DOHH2 (cell line): ENCODE measurements around the gene XIST.

ENCODE experiments used
- H3F3A ChIP-seq: fragments of 200-600 bp; sonication (generic), shearing (Covaris generic); 2 replicates; pipeline ENCODE4 v1.6.0; 2016; ENCODE audit warnings: antibody characterized with exemption, mild to moderate bottlenecking; ENCODE audit not compliant: control insufficient read depth, insufficient read depth
- H3K27ac ChIP-seq: fragments of 200-600 bp; sonication (generic); 2 replicates; pipeline ENCODE4 v1.5.1; 2014; ENCODE audit warnings: low read depth, mild to moderate bottlenecking, low read length, moderate library complexity
- H3K27me3 ChIP-seq: fragments of 200-600 bp; sonication (generic); 2 replicates; pipeline ENCODE4 v1.6.1; 2014; ENCODE audit warnings: mild to moderate bottlenecking, low read length, mixed read lengths; ENCODE audit not compliant: control insufficient read depth
- H3K36me3 ChIP-seq: fragments of 200-600 bp; sonication (generic); 2 replicates; pipeline ENCODE4 v1.6.1; 2014; ENCODE audit warnings: mild to moderate bottlenecking, low read length, moderate library complexity, mixed read lengths; ENCODE audit not compliant: control insufficient read depth
- H3K4me1 ChIP-seq: fragments of 200-600 bp; sonication (generic); 2 replicates; pipeline ENCODE4 v1.6.1; 2014; ENCODE audit warnings: mild to moderate bottlenecking, low read length, mixed read lengths; ENCODE audit not compliant: control insufficient read depth
- H3K4me2 ChIP-seq: fragments of 200-600 bp; sonication (generic); 2 replicates; pipeline ENCODE4 v1.6.0; 2014; ENCODE audit warnings: mild to moderate bottlenecking, low read length, moderate library complexity
- H3K4me3 ChIP-seq: fragments of 200-600 bp; sonication (generic); 2 replicates; pipeline ENCODE4 v1.5.1; 2014; ENCODE audit warnings: mild to moderate bottlenecking, low read length, mixed read lengths
- H3K79me2 ChIP-seq: fragments of 200-600 bp; sonication (generic); 2 replicates; pipeline ENCODE4 v1.6.1; 2014; ENCODE audit warnings: mild to moderate bottlenecking, low read length, mixed read lengths; ENCODE audit not compliant: control insufficient read depth
- H3K9me2 ChIP-seq: fragments of 200-600 bp; sonication (generic); replicated peaks from 2 replicates; pipeline ENCODE4 v1.6.1; 2014; ENCODE audit warnings: mild to moderate bottlenecking, low read length, mixed read lengths; ENCODE audit not compliant: control insufficient read depth
- H3K9me3 ChIP-seq: fragments of 200-600 bp; sonication (generic); 2 replicates; pipeline ENCODE4 v1.6.1; 2014; ENCODE audit warnings: antibody characterized with exemption, low read length, mixed read lengths; ENCODE audit not compliant: control insufficient read depth, insufficient read depth
- H4K20me1 ChIP-seq: fragments of 200-600 bp; sonication (generic); 2 replicates; pipeline ENCODE4 v1.6.0; 2014; ENCODE audit warnings: low read depth, mild to moderate bottlenecking, antibody characterized with exemption, low read length, moderate library complexity; ENCODE audit not compliant: control insufficient read depth, insufficient read depth
- CTCF ChIP-seq: fragments of 200-600 bp; sonication (generic); IDR thresholded peaks from one replicate; pipeline ENCODE4 v1.5.1; 2014; ENCODE audit warnings: antibody characterized with exemption, mild to moderate bottlenecking, low read depth, low read length; ENCODE audit not compliant: poor library complexity, severe bottlenecking
- EZH2phosphoT487 ChIP-seq: fragments of 200-600 bp; sonication (generic); IDR thresholded peaks from 2 replicates; pipeline ENCODE4 v1.6.1; 2017; ENCODE audit warnings: borderline replicate concordance, mild to moderate bottlenecking, antibody characterized with exemption, low read length, moderate library complexity, mixed read lengths

Gene XIST

GRCh38 chrX:73851014-73852009 is 1.2 kb downstream of the XIST start:
- Histone ChIP-seq H3K27me3 (no peaks in the 10 kb centered on the region), H3K27ac (no peak overlapping the region), H3K4me3 (no peak overlapping the region), H3K9me3 (no peaks in the 10 kb centered on the region), H3K9me2 (no peaks in the 10 kb centered on the region), H3K36me3 (no peaks in the 10 kb centered on the region), H3F3A (no peaks in the 10 kb centered on the region), H3K79me2 (no peaks in the 10 kb centered on the region), H3K4me2 (no peak overlapping the region), H3K4me1 (no peaks in the 10 kb centered on the region), H4K20me1 (no peaks in the 10 kb centered on the region)
- TF ChIP-seq CTCF (no peak), EZH2phosphoT487 (no peak)

GRCh38 chrX:73850124-73851013 is 2.1 kb downstream of the XIST start:
- Histone ChIP-seq H3K9me3 (no peaks in the 10 kb centered on the region), H3K4me3 (no peak overlapping the region), H3K27ac (no peak overlapping the region), H3K9me2 (no peaks in the 10 kb centered on the region), H3K4me1 (no peaks in the 10 kb centered on the region), H3K79me2 (no peaks in the 10 kb centered on the region), H3F3A (no peaks in the 10 kb centered on the region), H4K20me1 (no peaks in the 10 kb centered on the region), H3K27me3 (no peaks in the 10 kb centered on the region), H3K4me2 (no peak overlapping the region), H3K36me3 (no peaks in the 10 kb centered on the region)
- TF ChIP-seq EZH2phosphoT487 (no peak), CTCF (no peak)

GRCh38 chrX:73849073-73849472 is 3.4 kb downstream of the XIST start:
- Histone ChIP-seq H3K36me3 (no peaks in the 10 kb centered on the region), H3K79me2 (no peaks in the 10 kb centered on the region), H3K4me3 (no peak overlapping the region), H3K27ac (no peak overlapping the region), H3K27me3 (no peaks in the 10 kb centered on the region), H3F3A (no peaks in the 10 kb centered on the region), H3K9me3 (no peaks in the 10 kb centered on the region), H3K4me2 (no peak overlapping the region), H3K9me2 (no peaks in the 10 kb centered on the region), H4K20me1 (no peaks in the 10 kb centered on the region), H3K4me1 (no peaks in the 10 kb centered on the region)
- TF ChIP-seq CTCF, result no peak
- no peak for TF ChIP-seq EZH2phosphoT487
